Smooth muscle cell (in vitro differentiated cells): Measurements from ENCODE around the gene CD276. TPM values are rescaled to one million over a fixed set of nuclear protein-coding genes. Genes with fewer than 3 reads are reported as not detected.

Source experiments
- DNase-seq: peaks from one replicate; lab custom pipeline; 2025; ENCODE audit not compliant: unreplicated experiment; lab: John Stamatoyannopoulos, UW
- H2AFZ ChIP-seq: fragments of 200-600 bp; sonication (generic); 2 replicates; pipeline ENCODE4 v1.6.0; 2016; ENCODE audit warnings: antibody characterized with exemption, low read depth, mild to moderate bottlenecking
- H3F3A ChIP-seq: fragments of 200-600 bp; sonication (generic); 2 replicates; pipeline ENCODE4 v1.6.0; 2017; ENCODE audit warnings: antibody characterized with exemption, low read depth
- H3K27ac ChIP-seq: fragments of 200-600 bp; sonication (generic); 2 replicates; pipeline ENCODE4 v1.5.1; 2016; ENCODE audit warnings: low read depth, mild to moderate bottlenecking
- H3K27me3 ChIP-seq: fragments of 200-600 bp; sonication (generic); 2 replicates; pipeline ENCODE4 v1.6.1; 2016; ENCODE audit warnings: low read depth, mild to moderate bottlenecking
- H3K36me3 ChIP-seq: fragments of 200-600 bp; sonication (generic); 2 replicates; pipeline ENCODE4 v1.5.1; 2016; ENCODE audit warnings: low read depth
- H3K4me1 ChIP-seq: fragments of 200-600 bp; sonication (generic); 2 replicates; pipeline ENCODE4 v1.5.1; 2016; ENCODE audit warnings: low read depth
- H3K4me2 ChIP-seq: fragments of 200-600 bp; sonication (generic); 2 replicates; pipeline ENCODE4 v1.6.0; 2016; ENCODE audit warnings: mild to moderate bottlenecking
- H3K4me3 ChIP-seq: fragments of 200-600 bp; sonication (generic); 2 replicates; pipeline ENCODE4 v1.5.1; 2016; ENCODE audit warnings: mild to moderate bottlenecking
- H3K79me2 ChIP-seq: fragments of 200-600 bp; sonication (generic); 2 replicates; pipeline ENCODE4 v1.6.0; 2016; ENCODE audit warnings: low read depth, mild to moderate bottlenecking
- H3K9ac ChIP-seq: fragments of 200-600 bp; sonication (generic); 2 replicates; pipeline ENCODE4 v1.6.0; 2016; ENCODE audit warnings: low read depth
- H3K9me3 ChIP-seq: fragments of 200-600 bp; sonication (generic); replicated peaks from 2 replicates; pipeline ENCODE4 v1.5.1; 2016; ENCODE audit warnings: low read depth
- H4K20me1 ChIP-seq: fragments of 200-600 bp; sonication (generic); 2 replicates; pipeline ENCODE4 v1.6.0; 2016; ENCODE audit warnings: low read depth
- CTCF ChIP-seq: fragments of 200-600 bp; sonication (generic); IDR thresholded peaks from 2 replicates; pipeline ENCODE4 v1.5.1; 2017; ENCODE audit warnings: borderline replicate concordance, mild to moderate bottlenecking, antibody characterized with exemption; ENCODE audit not compliant: insufficient read depth, poor library complexity, severe bottlenecking
- WGBS: methylation state at CpG from one replicate; pipeline ENCODE4 v1.1.7; 2016; ENCODE audit warnings: low lambda C conversion rate; 5-methylcytosine and 5-hydroxymethylcytosine counted together
- polyA plus RNA-seq: library from polyadenylated mRNA; unstranded; fragments of >200 nt; fragmentation: Nextera tagmentation; extraction: Ambion mirVana; gene quantifications from 2 replicates; pipeline ENCODE4 v1.2.1, GENCODE V29; 2016
- total RNA-seq: library from RNA; depleted of rRNA; stranded (reverse); fragments of >200 nt; gene quantifications from 2 replicates; pipeline ENCODE4 v1.2.3, GENCODE V29; 2014

CD276 gene
- total and polyA plus RNA-seq, 2 experiments from 2014 or later, result 144 to 312 TPM

- H3K4me1 ChIP-seq, result peaks cover 2% of the 10 kb centered on the region
- 43% methylated on average over 5 of the region's 5 CpGs for WGBS
- TF ChIP-seq CTCF, result no peak
- H3K27ac ChIP-seq, result no peak overlapping the region
- H3K36me3 ChIP-seq, result no peaks in the 10 kb centered on the region
- H4K20me1 ChIP-seq, result no peaks in the 10 kb centered on the region
- no peak for DNase-seq
- peaks cover 20% of the 10 kb centered on the region for H3K27me3 ChIP-seq
- H3K9ac ChIP-seq, result no peak overlapping the region
- no peaks in the 10 kb centered on the region for H3K9me3 ChIP-seq
- H3F3A ChIP-seq, result no peaks in the 10 kb centered on the region
- no peaks in the 10 kb centered on the region for H3K79me2 ChIP-seq
- peak overlapping the region; percentile 37 for H3K4me2 ChIP-seq
- H2AFZ ChIP-seq, result no peak overlapping the region
- no peak overlapping the region for H3K4me3 ChIP-seq
Measured at GRCh38 chr15:73758461-73758860, 74.3 kb downstream of the CD276 start.

GRCh38 chr15:73760330-73761329 lies 76.4 kb downstream of the CD276 start:
- no peaks in the 10 kb centered on the region for H3F3A ChIP-seq
- no peak overlapping the region for H3K4me3 ChIP-seq
- H3K27ac ChIP-seq, result no peak overlapping the region
- H3K79me2 ChIP-seq, result no peaks in the 10 kb centered on the region
- TF ChIP-seq CTCF, result no peak
- no peak for DNase-seq
- H3K9me3 ChIP-seq, result no peaks in the 10 kb centered on the region
- 62% methylated on average over 11 of the region's 11 CpGs for WGBS
- H3K27me3 ChIP-seq, result peaks cover 20% of the 10 kb centered on the region
- H3K4me1 ChIP-seq, result no peaks in the 10 kb centered on the region
- H3K9ac ChIP-seq, result no peak overlapping the region
- H3K4me2 ChIP-seq, result no peak overlapping the region
- H4K20me1 ChIP-seq, result no peaks in the 10 kb centered on the region
- no peaks in the 10 kb centered on the region for H3K36me3 ChIP-seq
- no peak overlapping the region for H2AFZ ChIP-seq

GRCh38 chr15:73763931-73764330 lies 79.7 kb downstream of the CD276 start:
- TF ChIP-seq CTCF, result no peak
- H3K27ac ChIP-seq, result no peak overlapping the region
- no peak for DNase-seq
- no peak overlapping the region for H3K4me3 ChIP-seq
- H3K9me3 ChIP-seq, result no peaks in the 10 kb centered on the region
- H3F3A ChIP-seq, result no peaks in the 10 kb centered on the region
- H3K4me1 ChIP-seq, result peaks cover 6% of the 10 kb centered on the region
- peaks cover 20% of the 10 kb centered on the region for H3K27me3 ChIP-seq
- H3K4me2 ChIP-seq, result no peak overlapping the region
- no peaks in the 10 kb centered on the region for H3K79me2 ChIP-seq
- H2AFZ ChIP-seq, result no peak overlapping the region
- no peaks in the 10 kb centered on the region for H3K36me3 ChIP-seq
- no peak overlapping the region for H3K9ac ChIP-seq
- 84% methylated on average over 3 of the region's 3 CpGs for WGBS
- no peaks in the 10 kb centered on the region for H4K20me1 ChIP-seq

Other genes with a start within 250 kb of the CD276 start
- gene REC114, start 241.2 kb upstream of the CD276 start, total RNA-seq, result not detected in 2 replicates
- 0.22 TPM in 1 of 2 replicates, not detected in the other for gene REC114, start 241.2 kb upstream of the CD276 start, polyA plus RNA-seq
- 189 and 215 TPM in 2 replicates for gene NPTN, start 51.0 kb upstream of the CD276 start, total RNA-seq
- gene NPTN, start 51.0 kb upstream of the CD276 start, polyA plus RNA-seq, result 153 TPM in 2 replicates
- gene INSYN1, start 69.0 kb downstream of the CD276 start, total RNA-seq, result 1.4 and 1.6 TPM in 2 replicates
- 3.4 and 4.0 TPM in 2 replicates for gene INSYN1, start 69.0 kb downstream of the CD276 start, polyA plus RNA-seq
- gene TBC1D21, start 189.2 kb downstream of the CD276 start, total RNA-seq, result not detected in 2 replicates
- gene TBC1D21, start 189.2 kb downstream of the CD276 start, polyA plus RNA-seq, result not detected in 2 replicates
- 239 and 252 TPM in 2 replicates for gene LOXL1, start 242.1 kb downstream of the CD276 start, total RNA-seq
- gene LOXL1, start 242.1 kb downstream of the CD276 start, polyA plus RNA-seq, result 736 and 899 TPM in 2 replicates